B cell (primary cell): Measurements from ENCODE around the gene PDK4. TPM values are rescaled to one million over a fixed set of nuclear protein-coding genes. Genes with fewer than 3 reads are reported as not detected.

Source experiments
- ATAC-seq: fragments of 200-7000 bp; cut with Tn5 transposase; one replicate; pipeline ENCODE4 v1.10.0; 2021; ENCODE audit warnings: low read depth, mild to moderate bottlenecking, moderate number of reproducible peaks, moderate library complexity
- CTCF ChIA-PET: fragments of 350-600 bp; sonication (Branson Sonifier 250); formaldehyde crosslinking; loops from one replicate; lab custom pipeline; 2021; ENCODE audit warnings: antibody characterized with exemption, inconsistent platforms; lab: Charles Lee
- POLR2A ChIA-PET: fragments of 350-600 bp; sonication (Branson Sonifier 250); formaldehyde crosslinking; loops from one replicate; lab custom pipeline; 2021; ENCODE audit warnings: antibody characterized with exemption; lab: Charles Lee
- DNase-seq: peaks from one replicate; pipeline ENCODE4 v3.0.0; 2013
- H2AFZ ChIP-seq: 2 replicates; pipeline ENCODE4 v1.6.1; 2012; ENCODE audit warnings: mild to moderate bottlenecking, low read depth, low read length; ENCODE audit not compliant: insufficient read depth, poor library complexity, severe bottlenecking
- H3K27ac ChIP-seq, 2 donors: 1 replicate in 1 of 2; 2 replicates in 1 of 2; pipeline ENCODE4 v1.5.1; 2012 to 2013; ENCODE audit warnings: low read length in 2 of 2, mild to moderate bottlenecking in 2 of 2, moderate library complexity in 1 of 2
- H3K27me3 ChIP-seq, 4 experiments: fragments of 200-600 bp in 1 of 4; sonication (generic) in 1 of 4; replicated peaks in 1 of 4; 1 replicate in 2 of 4; 2 replicates in 2 of 4; pipeline versions ENCODE4 v1.6.1 to v1.7.0; 2013 to 2016; ENCODE audit warnings: low read length in 3 of 4, mild to moderate bottlenecking in 2 of 4, mixed read lengths in 1 of 4, moderate library complexity in 1 of 4; ENCODE audit not compliant: insufficient read depth in 4 of 4, control insufficient read depth in 3 of 4; ENCODE audit errors: control extremely low read depth in 1 of 4
- H3K36me3 ChIP-seq, 2 experiments: replicated peaks in 1 of 2; 1 replicate in 1 of 2; 2 replicates in 1 of 2; pipeline versions ENCODE4 v1.6.1 to v1.7.1; 2013; ENCODE audit warnings: low read length in 1 of 2; ENCODE audit not compliant: insufficient read depth in 2 of 2, control insufficient read depth in 1 of 2; ENCODE audit errors: control extremely low read depth in 1 of 2, extremely low read depth in 1 of 2
- H3K4me1 ChIP-seq, 2 donors: fragments of 200-600 bp in 1 of 2; sonication (generic) in 1 of 2; 1 replicate in 1 of 2; 2 replicates in 1 of 2; pipeline versions ENCODE4 v1.5.1 to v1.6.1; 2013 to 2017; ENCODE audit warnings: low read length in 2 of 2; ENCODE audit not compliant: control insufficient read depth in 2 of 2, insufficient read depth in 2 of 2
- H3K4me2 ChIP-seq: replicated peaks from 2 replicates; pipeline ENCODE3; 2012; ENCODE audit warnings: mild to moderate bottlenecking, low read depth, low read length; ENCODE audit not compliant: poor library complexity, severe bottlenecking
- H3K4me3 ChIP-seq, 5 experiments: fragments of 200-600 bp in 1 of 5; sonication (generic) in 1 of 5; 1 replicate in 3 of 5; 2 replicates in 2 of 5; pipeline versions ENCODE4 v1.5.1 to v1.7.0; 2011 to 2016; ENCODE audit warnings: low read length in 4 of 5, mild to moderate bottlenecking in 4 of 5, low read depth in 2 of 5, control low read depth in 1 of 5, moderate library complexity in 1 of 5; ENCODE audit not compliant: insufficient read depth in 1 of 5; ENCODE audit errors: control extremely low read depth in 1 of 5, extremely low read depth in 1 of 5
- H3K79me2 ChIP-seq: fragments of 200-600 bp; sonication (generic); one replicate; pipeline ENCODE4 v1.6.0; 2016; ENCODE audit warnings: low read length; ENCODE audit not compliant: control insufficient read depth, insufficient read depth
- H3K9ac ChIP-seq: fragments of 200-600 bp; sonication (generic); 2 replicates; pipeline ENCODE4 v1.6.1; 2017; ENCODE audit warnings: mild to moderate bottlenecking, low read length, moderate library complexity
- H3K9me3 ChIP-seq, 3 donors: one replicate each; pipeline versions ENCODE4 v1.6.1 to v1.7.1; 2013; ENCODE audit warnings: low read length in 2 of 3; ENCODE audit not compliant: control insufficient read depth in 2 of 3, insufficient read depth in 1 of 3; ENCODE audit errors: control extremely low read depth in 1 of 3
- H4K20me1 ChIP-seq: 2 replicates; pipeline ENCODE4 v1.6.0; 2012; ENCODE audit warnings: mild to moderate bottlenecking, low read length; ENCODE audit not compliant: insufficient read depth, control insufficient read depth, poor library complexity, severe bottlenecking
- H3K27ac Mint-ChIP-seq: one replicate; pipeline ENCODE4 v1.8.0; 2021; ENCODE audit warnings: mixed read lengths
- H3K27me3 Mint-ChIP-seq: one replicate; pipeline ENCODE4 v1.8.0; 2021; ENCODE audit warnings: mixed read lengths
- H3K4me1 Mint-ChIP-seq: one replicate; pipeline ENCODE4 v1.8.0; 2021; ENCODE audit warnings: mixed read lengths
- H3K4me3 Mint-ChIP-seq: one replicate; pipeline ENCODE4 v1.8.0; 2021; ENCODE audit warnings: mixed read lengths
- H3K9me3 Mint-ChIP-seq: one replicate; pipeline ENCODE4 v1.8.0; 2022; ENCODE audit warnings: mixed read lengths; ENCODE audit not compliant: insufficient read depth
- CTCF ChIP-seq: fragments of 200-600 bp; IDR thresholded peaks from one replicate; pipeline ENCODE4 v1.8.0; 2022; ENCODE audit warnings: antibody characterized with exemption, mild to moderate bottlenecking
- EZH2 ChIP-seq: IDR thresholded peaks from 2 replicates; pipeline ENCODE4 v1.6.1; 2012; ENCODE audit warnings: borderline replicate concordance, low read depth, mild to moderate bottlenecking, moderate library complexity, low read length; ENCODE audit not compliant: insufficient read depth, poor library complexity, severe bottlenecking
- WGBS: methylation state at CpG from one replicate; pipeline ENCODE4 v1.1.5; 2013; ENCODE audit warnings: missing lambda C conversion rate; ENCODE audit not compliant: insufficient coverage; 5-methylcytosine and 5-hydroxymethylcytosine counted together
- intact Hi-C: fragments of 100-400 bp; cut with micrococcal nuclease; formaldehyde crosslinking; loops from one replicate; pipeline ENCODE4 v1.10.0; 2022
- polyA plus RNA-seq: library from polyadenylated mRNA; depleted of rRNA; stranded (reverse); fragments of >200 nt; gene quantifications from 2 replicates; pipeline ENCODE4 v1.2.3, GENCODE V29; 2012
- total RNA-seq, 2 donors: library from RNA; stranded (reverse); fragments of 120-200 nt in 1 of 2; gene quantifications; 1 replicate in 1 of 2; 2 replicates in 1 of 2; pipeline versions ENCODE4 v1.2.3 to v1.2.4, GENCODE V29; 2013 to 2022

The PDK4 gene
- total and polyA plus RNA-seq, 2 donors (not counting 1 experiment from before 2014, with no cell fraction given) = 0.54 to 6.8 TPM

GRCh38 chr7:95630702-95631458 is 34.6 kb upstream of the PDK4 start:
- CTCF ChIA-PET = no interaction called here
- Mint-ChIP-seq H3K4me3 (no peak overlapping the region), H3K27me3 (no peaks in the 10 kb centered on the region), H3K4me1 (no peaks in the 10 kb centered on the region), H3K9me3 (no peaks in the 10 kb centered on the region), H3K27ac (no peak overlapping the region)
- Histone ChIP-seq H2AFZ (no peak overlapping the region), H4K20me1 (no peaks in the 10 kb centered on the region), H3K4me3 (no peak overlapping the region), H3K79me2 (no peaks in the 10 kb centered on the region), H3K36me3 (no peaks in the 10 kb centered on the region), H3K9ac (no peak overlapping the region), H3K4me1 (no peaks in the 10 kb centered on the region), H3K27ac (no peak overlapping the region), H3K27me3 (no peaks in the 10 kb centered on the region), H3K4me2 (no peak overlapping the region), H3K9me3 (no peaks in the 10 kb centered on the region)
- intact Hi-C loops = no loop called here
- TF ChIP-seq CTCF (no peak), EZH2 (no peak)
- ATAC-seq (no peak), DNase-seq (no peak)
- WGBS = 100% methylated on average over 1 of the region's 6 CpGs
- POLR2A ChIA-PET = no interaction called here

DNA sequence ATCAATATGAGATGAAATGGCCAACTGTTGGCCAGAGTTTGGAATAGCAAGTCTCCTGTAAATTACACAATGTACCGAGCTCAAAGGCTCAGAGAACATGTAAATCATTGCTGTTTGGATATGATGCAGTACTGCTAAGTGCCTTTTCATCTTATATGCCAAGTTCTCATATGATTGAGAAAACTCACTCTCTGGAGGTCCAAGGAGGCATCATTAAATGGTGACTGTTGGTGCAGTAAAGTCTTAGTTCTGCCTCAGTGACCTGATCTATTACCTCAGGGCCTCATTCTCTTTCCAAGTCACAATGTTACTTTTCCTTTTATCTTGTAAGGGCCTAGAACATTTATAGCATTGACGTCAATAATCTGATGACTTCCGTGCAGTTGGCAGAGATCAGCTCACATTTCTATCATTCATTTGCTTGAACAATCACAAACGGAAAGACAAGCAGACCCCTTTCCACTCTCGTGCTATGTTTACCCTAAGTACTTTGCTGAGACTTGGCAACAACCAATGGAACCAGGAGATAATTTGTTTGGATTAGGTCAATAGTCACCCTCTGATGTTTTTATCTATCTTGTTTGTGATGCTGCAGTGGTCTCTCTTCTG is 32.6 kb upstream of the PDK4 start:
- H3K36me3 ChIP-seq = no peaks in the 10 kb centered on the region
- no peak for ATAC-seq
- TF ChIP-seq CTCF (no peak), EZH2 (no peak)
- H3K9ac ChIP-seq = no peak overlapping the region
- no peaks in the 10 kb centered on the region for H4K20me1 ChIP-seq
- no peak overlapping the region for H3K27ac ChIP-seq
- no peak overlapping the region for H2AFZ ChIP-seq
- no peaks in the 10 kb centered on the region for H3K9me3 ChIP-seq
- H3K27me3 Mint-ChIP-seq = peaks cover 1% of the 10 kb centered on the region
- no peaks in the 10 kb centered on the region for H3K4me1 Mint-ChIP-seq
- H3K4me1 ChIP-seq = no peaks in the 10 kb centered on the region
- no peaks in the 10 kb centered on the region for H3K27me3 ChIP-seq
- no peaks in the 10 kb centered on the region for H3K9me3 Mint-ChIP-seq
- H3K4me2 ChIP-seq = no peak overlapping the region
- 96% methylated on average over 3 of the region's 5 CpGs for WGBS
- intact Hi-C loops = no loop called here
- DNase-seq = no peak
- POLR2A ChIA-PET = no interaction called here
- H3K27ac Mint-ChIP-seq = no peak overlapping the region
- no peaks in the 10 kb centered on the region for H3K79me2 ChIP-seq
- H3K4me3 Mint-ChIP-seq = no peak overlapping the region
- no peak overlapping the region for H3K4me3 ChIP-seq
- CTCF ChIA-PET = interaction anchor here (0.7 to 1.7 kb wide), 2 partner anchors 13 to 84 kb away, joined by 3 to 5 read pairs; no protein-coding TSS in a partner anchor
